Kidney tubule cell (primary cell): ENCODE results near the gene GDF11.
A peak's percentile ranks its signal among the peaks of the same experiment; 100 is the strongest.
"Not testable (repeated sequence)": the region's sequence is repeated elsewhere in the genome, so short reads cannot be mapped to it uniquely, and the experiment has no call there.

Source experiments
- DNase-seq: peaks from one replicate; pipeline ENCODE4 v3.0.0-alpha.2; 2018; ENCODE audit warnings: low spot score

GDF11 gene

DNA sequence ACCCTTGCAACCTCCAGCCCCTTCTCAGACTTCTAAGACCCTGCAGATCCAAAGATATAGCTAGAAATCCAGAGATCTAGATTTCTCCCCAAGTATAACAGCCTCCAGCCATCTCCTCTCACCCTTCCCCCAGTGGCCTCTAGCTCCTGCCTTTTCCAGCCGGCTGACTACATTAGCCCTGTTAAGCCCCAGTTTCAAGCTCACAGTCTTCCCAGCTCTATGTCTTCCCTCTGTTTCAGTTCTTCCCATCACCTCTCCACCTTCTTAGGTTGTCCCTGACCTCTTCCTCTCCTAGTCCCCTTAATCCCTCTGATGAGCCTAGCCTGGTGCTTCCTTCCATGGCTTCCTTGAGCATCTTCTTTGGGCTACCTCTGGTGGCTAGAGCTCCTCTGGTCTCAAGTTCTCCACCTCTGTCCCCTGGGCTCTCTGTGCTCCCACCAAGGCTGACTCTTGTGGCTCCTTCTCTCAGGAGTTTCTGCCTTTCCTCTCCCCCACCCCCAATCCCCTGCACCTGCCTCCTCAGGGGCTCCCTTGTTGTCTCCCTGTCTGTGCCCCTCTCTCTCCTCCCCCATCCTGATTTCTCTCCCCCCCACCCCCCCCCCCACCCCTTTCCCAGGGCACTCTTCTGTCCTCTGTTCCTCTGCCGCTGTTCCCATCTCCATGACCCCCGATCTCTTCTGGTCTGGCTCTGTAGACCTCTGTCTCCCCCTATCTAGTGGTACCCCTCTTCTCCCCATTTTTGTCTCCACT, 816 bp upstream of the GDF11 start:
- DNase-seq, result no peak

DNA sequence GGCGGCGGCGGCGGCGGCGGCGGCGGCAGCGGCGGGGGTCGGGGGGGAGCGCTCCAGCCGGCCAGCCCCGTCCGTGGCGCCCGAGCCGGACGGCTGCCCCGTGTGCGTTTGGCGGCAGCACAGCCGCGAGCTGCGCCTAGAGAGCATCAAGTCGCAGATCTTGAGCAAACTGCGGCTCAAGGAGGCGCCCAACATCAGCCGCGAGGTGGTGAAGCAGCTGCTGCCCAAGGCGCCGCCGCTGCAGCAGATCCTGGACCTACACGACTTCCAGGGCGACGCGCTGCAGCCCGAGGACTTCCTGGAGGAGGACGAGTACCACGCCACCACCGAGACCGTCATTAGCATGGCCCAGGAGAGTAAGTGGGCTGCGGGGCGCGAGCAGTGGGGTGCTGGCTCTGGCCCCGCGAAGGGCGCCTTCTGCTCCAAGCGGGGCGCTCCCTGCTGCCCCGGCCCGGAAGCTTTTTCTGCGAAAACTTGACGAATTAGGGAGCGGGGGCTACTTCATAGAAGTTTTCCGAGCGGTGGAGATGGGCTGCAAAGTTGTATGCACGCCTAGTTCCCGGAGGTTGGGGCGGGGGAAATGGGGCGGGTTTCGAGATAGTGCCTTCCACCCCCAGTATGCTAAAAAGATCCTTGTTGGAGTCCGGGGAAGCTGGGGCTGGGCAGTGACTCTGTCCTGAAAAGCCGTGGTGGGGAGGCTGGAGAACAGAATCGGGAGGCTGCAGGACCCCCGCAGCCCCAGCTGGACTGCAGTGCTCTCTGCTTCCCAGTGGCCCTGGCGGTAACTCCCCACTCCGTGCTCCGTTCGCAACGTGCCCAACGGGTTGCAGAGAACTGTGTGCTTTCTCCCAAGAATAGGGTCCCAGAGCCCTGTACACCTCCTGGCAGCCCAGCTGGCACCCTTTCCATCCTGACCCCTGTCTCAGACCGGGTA, 751 bp downstream of the GDF11 start:
- peak; percentile 75 for DNase-seq

DNA sequence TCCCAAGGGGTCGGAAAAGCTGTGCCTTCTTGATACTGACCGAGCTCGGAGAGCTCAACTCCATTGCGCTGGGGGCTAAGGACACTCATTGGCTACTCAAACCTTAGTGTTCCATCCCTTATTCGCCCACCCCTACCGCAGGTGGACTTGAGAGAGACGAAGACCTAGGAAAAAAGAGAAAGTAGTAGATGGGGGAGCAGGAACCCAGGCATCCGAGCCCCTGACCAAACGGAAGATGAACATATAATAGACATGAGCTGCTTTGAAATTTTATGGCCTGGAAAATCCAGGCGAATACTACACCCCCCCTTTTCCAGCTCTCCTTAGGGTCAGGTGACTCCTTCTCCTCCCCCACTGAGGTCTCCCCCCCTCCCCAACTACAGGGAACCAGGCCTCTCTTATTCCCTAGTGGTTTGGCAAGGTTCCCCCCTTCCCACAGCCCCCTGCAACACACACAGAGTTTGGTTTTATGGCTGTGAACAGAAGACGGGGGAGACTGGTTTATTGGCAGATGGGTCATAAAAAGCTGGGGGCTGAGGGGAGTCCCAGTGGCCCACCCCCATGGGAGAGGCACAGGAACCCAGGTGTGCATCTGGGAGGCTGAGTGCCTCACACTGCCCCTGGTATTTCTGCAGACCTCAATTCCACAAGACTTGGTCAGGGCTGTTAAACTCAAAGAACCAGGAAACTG, 1.6 kb downstream of the GDF11 start:
- DNase-seq, result no peak

DNA sequence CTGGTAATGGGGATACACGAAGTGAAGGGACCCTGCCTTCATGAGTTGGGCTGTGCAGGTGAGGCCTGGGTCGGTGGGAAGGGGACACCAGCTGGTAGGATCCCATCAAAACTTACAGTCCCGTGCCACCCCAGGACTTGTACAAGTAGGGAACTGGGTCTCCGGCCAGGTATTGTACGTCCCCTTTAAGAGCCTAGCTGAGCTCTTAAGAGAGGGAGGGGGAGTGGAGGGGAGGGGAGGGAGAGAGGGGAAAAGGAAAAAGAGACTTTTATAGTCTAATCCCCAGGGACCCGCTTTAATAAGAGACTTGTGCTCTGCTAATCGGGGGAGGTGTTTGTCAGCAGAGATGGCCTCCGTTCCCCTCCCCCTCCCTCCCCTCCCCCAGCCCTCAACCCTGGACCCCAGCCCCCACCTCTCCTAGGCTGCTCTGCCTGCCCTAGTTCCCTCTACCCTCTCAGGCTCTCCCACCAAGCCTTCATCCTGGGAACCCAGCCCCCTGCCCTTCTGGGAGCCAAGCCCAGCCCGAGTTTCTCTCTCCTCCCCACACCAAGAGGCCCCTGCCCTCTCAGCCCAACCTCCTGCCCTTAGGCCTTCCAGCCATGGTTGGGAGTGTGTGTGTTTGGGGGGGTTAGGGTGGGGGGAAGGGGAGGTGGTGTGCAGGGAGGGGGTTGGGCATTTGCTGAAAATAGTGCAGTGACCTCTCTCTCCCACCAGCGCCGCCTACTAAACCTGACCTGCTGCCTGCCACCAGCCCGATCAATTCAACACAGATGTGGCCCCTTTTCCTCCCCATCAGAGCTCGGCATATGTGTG, 2.6 kb downstream of the GDF11 start:
- DNase-seq, result no peak

DNA sequence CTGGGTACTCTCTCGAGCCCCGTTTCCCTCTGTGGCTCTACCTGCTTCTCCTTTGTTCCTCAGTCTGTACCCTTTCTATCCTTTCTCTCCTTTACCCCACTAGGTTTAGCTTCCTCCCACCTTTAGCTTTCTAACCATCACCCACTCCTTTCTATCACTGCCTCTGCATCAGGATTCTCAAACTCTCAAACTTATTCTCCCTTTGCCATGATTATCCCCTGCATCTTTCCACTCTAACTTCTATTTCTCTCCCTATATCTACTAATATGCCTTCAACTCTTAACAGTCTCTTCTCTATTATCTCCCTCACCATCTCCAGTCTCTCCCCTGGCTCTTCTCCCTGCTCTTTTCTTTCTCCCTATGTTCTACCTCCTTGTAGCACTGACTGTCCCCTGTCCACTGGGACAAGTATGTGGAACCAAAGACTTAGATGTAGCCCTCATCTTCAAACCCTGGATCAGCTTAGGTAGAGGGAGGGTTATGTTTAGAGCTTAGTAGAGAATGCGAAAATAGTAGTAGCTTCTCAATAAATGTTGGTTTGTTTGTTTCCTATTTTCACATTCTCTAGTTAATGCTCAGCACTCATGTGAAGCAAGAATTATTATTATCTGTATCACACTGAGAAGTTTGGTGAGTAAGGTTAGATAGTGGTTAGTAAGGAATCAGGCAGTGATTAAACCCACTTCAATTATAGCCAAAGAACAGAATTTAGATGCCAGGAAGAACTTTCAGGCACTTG, 3.4 kb downstream of the GDF11 start:
- DNase-seq, result no peak

DNA sequence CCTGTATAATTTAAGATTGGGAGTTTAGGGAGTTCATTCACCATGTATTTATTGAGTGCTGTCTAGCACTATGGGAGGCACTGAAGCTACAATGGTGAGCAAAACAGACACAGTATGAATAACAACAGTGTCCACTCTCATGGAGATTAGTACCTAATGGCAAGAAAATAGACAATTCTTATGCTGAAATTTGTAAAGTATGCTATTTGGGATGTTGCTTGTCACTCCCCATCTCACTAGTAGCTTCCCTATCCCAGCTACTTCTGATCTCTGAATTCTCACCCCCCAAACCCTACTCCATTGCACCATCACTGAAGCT, 4.0 kb downstream of the GDF11 start:
- DNase-seq, result no peak

DNA sequence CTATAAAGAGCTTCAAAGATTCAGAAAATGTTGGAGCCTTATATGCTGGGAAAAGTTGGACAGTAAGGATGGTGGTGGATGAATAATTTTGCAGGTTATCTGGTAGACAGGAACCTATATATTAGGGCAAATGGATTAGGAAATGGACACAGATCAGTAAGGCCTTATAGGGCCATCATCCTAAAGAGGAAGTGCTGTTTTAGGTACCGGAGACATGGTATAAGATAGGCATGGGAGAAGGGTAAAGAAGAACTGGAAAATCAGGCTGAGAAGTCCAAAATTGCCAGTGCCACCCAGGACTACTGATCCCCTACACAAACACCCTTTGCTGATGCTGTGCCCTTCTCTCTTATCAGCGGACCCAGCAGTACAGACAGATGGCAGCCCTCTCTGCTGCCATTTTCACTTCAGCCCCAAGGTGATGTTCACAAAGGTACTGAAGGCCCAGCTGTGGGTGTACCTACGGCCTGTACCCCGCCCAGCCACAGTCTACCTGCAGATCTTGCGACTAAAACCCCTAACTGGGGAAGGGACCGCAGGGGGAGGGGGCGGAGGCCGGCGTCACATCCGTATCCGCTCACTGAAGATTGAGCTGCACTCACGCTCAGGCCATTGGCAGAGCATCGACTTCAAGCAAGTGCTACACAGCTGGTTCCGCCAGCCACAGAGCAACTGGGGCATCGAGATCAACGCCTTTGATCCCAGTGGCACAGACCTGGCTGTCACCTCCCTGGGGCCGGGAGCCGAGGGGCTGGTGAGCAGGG, 5.5 kb downstream of the GDF11 start:
- DNase-seq, result no peak

DNA sequence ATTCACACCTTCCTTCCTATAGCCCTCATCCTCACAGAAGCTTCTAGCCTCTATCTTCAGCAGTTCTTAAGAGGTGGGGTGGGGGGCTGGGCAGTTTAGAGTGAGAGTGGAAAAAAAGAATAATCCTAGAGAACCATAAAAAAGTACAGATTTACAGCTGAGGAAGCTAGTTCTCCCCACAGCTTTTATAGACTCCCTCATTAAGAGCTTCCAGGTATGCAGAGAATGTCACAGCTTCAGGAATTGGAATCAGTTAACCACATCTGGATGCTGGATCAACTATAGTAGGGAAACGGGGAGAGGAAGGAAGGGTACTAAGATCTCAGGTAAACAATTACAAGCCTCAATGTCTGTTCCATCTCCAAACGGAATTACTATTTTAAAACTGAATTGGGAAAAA, 12.3 kb downstream of the GDF11 start:
- DNase-seq, result no peak

DNA sequence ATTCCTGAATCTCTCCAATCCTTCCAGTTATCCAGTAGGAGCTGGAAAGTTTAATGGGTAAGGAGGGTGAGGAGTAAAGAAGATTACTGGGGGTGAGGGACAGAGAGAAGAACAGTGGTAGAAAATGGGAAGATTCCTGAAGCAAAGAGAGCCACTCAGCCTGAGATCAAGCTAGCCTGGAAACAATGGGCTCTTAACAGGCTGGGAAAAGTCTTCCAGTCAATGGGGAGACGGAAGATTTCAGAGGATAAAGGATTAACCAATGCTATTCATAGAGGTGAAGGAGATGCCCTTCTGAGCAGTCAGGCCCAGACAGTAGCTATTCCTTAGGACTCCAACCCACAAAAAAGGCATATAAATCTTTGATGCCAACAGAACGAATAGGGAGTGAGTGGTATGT, 14.8 kb downstream of the GDF11 start:
- DNase-seq, result no peak

DNA sequence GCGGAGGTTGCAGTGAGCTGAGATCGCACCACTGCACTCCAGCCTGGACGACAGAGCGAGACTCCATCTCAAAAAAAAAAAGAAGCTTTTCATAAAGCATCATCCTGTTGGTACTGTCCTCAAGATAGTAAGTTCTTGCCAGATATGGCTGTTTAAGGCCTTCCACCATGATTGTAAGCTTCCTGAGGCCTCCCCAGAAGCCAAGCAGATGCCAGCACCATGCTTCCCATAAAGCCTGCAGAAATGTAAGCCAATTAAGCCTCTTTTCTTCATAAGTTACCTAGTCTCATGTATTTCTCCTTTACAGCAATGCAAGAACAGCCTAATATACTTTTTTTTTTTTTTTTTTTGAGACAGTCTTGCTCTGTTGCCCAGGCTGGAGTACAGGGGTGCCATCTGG, 15.7 kb downstream of the GDF11 start:
- DNase-seq, result not testable (repeated sequence)

DNA sequence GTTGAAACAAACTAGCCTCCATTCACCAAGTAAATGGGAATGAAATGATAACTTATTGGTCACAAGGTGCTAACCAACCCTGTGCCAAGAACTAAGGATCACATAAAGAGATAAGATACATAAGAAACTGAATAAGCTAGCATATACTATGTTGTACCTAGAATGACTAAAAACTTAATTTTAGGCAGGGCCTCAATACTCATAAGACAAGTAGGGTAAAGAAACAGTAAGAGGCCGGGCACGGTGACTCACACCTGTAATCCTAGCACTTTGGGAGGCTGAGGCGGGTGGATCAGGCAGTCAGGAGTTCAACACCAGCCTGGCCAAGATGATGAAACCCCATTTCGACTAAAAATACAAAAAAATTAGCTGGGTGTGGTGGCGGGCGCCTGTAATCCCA, 17.7 kb downstream of the GDF11 start:
- no peak for DNase-seq

DNA sequence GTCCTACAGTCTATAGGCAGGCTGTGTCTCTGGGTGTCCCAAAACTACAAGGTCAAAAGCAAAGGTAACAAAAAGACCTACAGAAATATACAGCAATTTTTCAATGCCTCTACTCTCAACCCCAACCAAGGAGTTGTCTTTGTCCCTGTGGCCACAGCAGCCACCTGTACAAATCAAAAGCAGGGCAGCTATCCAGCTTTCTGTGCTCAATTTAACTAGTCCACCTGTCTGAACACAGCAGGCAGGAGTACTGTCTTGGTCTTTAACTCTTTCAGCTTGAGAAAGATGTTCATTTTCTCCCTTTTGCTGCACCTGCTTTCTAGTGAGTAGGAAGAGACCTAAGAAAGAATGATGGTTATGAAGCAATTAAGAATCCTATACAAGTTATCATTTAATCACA, 19.7 kb downstream of the GDF11 start:
- DNase-seq, result no peak

DNA sequence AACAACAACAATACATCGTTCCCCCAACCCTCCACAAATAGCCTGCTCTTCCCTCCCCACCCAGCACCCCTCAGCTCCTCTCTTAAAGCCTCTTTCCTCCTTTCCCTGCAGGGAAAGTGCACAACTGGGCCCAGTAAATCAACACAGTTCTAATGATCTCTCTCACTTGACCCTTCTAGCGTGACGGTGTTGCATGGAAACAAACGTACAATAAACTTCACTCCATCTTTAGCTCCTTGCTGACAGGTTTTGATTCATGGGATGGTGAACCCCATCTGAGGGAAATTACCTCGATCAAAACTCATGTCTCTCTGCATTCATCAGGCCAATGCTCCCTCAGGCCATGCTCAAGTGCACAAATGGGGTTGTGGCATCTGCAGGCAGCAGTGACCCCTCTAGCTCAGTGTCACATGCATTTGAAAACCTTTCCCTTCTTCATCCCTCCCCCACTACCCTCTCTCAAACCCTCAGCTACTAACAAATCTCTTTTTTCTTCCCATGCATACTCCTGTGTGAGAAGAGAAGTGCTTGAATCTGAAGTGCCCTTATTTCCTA, 22.9 kb downstream of the GDF11 start:
- DNase-seq, result no peak

DNA sequence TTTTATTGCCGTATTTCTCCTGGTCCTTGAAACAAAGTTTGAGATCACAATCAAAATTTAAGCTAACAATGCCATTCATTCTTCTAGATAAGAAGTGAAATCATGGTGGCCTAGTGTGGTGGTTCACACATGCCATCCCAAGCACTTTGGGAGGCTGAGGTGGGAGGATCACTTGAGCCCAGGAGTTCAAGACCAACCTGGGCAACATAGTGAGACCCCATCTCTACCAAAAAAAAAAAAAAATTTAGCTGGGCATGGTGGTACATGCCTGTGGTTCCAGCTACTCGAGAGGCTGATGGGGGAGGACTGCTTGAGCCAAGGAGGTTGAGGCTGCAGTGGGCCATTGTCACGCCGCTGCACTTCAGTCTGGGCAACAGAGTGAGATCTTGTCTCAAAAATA, 24.2 kb downstream of the GDF11 start:
- no peak for DNase-seq

DNA sequence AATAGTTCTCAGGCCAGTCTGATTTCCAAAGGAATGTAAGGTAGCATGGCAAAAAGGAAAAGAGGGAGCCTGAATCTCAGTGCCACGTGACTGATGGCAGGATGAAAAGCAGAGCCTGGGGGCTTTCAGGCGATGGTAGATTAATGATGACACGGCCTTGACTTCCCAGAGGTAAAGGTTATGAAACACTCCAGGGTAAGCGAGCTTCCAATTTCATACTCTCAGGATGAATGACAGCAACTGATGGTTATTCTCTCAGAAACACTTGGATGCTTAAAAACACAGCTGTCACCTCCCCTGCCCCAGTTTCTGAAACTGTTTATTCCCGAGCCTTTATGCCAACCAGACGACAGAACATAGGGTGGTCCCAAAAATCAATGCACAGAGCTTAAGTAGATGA, 28.8 kb downstream of the GDF11 start:
- no peak for DNase-seq

DNA sequence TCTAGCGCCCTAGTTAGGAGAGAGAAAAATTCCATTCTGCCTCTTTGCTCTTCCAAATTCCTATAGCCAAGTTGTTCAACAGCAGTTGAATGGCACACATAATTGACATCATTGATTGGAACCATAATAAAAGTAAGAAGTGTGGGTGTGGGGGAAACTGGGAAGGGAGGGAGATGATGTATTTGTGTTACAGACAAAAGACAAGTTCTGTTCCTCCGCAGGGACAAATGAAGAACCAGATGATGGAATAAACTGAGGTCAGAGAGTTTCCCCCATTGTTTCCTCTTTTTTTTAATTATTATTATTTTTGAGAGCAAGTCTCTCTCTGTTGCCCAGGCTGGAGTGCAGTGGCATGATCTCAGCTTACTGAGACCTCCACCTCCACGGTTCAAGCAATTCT, 34.9 kb downstream of the GDF11 start:
- no peak for DNase-seq

DNA sequence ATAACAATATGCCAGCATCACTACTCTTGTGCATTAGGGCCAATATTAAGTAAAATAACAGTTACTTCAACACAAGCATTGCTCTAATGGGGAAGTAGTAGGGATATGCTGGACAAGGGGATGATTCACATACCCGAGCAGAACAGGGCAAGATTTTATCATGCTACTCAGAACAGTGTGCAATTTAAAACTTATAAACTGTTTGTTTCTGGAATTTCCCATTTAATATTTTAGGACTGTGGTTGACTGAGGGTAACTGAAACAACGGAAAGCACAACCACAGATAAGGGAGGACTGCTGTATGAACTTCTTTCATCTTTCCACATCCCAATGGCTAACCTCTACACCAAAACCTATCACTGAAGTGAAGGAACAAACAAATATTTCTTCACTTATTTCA, 37.8 kb downstream of the GDF11 start:
- DNase-seq, result no peak

DNA sequence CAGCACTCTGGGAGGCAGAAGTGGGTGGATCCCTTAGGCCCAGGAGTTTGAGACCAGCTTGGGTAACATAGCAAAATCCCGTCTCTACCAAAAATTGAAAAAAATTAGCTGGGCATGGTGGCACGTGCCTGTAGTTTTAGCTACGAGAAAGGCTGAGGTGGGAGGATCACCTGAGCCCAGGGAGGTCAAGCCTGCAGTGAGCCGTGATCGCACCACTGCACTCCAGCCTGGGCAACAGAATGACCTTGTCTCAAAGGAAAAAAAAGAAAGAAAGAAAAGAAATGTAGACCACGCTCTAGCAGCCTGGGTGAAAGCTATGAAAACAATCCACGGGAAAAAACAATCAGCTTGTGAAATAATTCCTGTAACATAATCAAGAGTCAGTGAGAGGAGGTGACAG, 45.6 kb downstream of the GDF11 start:
- no peak for DNase-seq

DNA sequence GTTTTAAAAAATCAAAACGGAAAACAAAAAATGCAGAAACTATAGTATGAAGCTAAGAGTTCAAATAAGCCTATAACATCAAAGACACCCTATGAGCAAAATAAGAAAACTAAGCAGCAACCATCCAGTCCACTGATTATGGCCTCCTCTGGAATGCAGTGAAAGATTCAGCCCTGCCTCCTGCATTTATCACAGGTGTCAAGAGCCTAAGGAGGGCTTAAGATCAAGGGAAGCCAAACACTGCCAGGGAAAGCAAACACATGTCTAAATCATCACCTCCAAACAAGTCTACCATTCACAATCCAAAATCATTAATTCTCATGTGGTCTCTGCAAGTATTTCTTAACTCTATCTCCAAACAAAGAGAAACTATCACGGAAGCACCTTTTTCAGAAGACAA, 46.2 kb downstream of the GDF11 start:
- DNase-seq, result no peak

DNA sequence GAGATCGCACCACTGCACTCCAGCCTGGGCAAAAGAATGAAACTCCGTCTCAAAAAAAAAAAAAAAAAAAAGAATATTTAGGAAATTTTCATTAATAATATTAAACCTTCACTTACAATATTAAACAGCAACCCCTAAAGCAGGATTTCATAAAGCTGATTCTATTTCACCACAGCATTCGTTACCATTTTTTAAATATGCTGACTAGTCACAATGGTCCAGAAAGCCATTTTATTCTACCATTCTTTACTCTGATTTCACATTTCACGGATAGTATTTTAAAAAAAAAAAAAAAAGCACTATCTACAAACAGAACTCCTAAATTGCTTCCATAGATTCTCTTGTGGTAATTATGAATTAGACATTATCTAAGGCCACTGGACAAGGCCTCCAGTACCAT, 47.0 kb downstream of the GDF11 start:
- no peak for DNase-seq
